Ovary (tissue), 3 donors: ENCODE results near the gene UNC13A.

Experiments used
- CTCF ChIP-seq, 3 donors: fragments of 450-650 bp in 2 of 3; fragments of 200-600 bp in 1 of 3; IDR thresholded peaks; one replicate each; pipeline versions ENCODE4 v1.5.1 to v1.8.0; 2016 to 2022; ENCODE audit warnings: antibody characterized with exemption in 3 of 3, mild to moderate bottlenecking in 1 of 3
- EP300 ChIP-seq: sonication (generic); formaldehyde crosslinking; IDR thresholded peaks from one replicate; pipeline ENCODE4 v1.6.1; 2017; ENCODE audit warnings: antibody characterized with exemption
- POLR2A ChIP-seq: fragments of 450-650 bp; IDR thresholded peaks from one replicate; pipeline ENCODE4 v1.6.1; 2017; ENCODE audit warnings: antibody characterized with exemption, mild to moderate bottlenecking, moderate library complexity
- donor health status: DM: no; HTN: no; CAD: no.

GRCh38 chr19:17590866-17591265 is 97.3 kb downstream of the UNC13A start:
- TF ChIP-seq CTCF (IDR thresholded peaks at IDR 0.05): no peak
- no peak for TF ChIP-seq POLR2A
- TF ChIP-seq EP300: no peak
